Fibroblast of the aortic adventitia (primary cell): ENCODE data around the gene ERGIC1. TPM values are rescaled to one million over a fixed set of nuclear protein-coding genes. Genes with fewer than 3 reads are reported as not detected.

ENCODE experiments used
- DNase-seq: peaks from one replicate; pipeline ENCODE4 v3.0.0-alpha.2; 2010; ENCODE audit warnings: low read depth
- H3K4me3 ChIP-seq: 2 replicates; pipeline ENCODE4 v1.5.1; 2011; ENCODE audit warnings: low read depth, mild to moderate bottlenecking, control low read depth, low read length, moderate library complexity
- total RNA-seq: library from RNA; depleted of rRNA; stranded (reverse); fragments of >200 nt; gene quantifications from 2 replicates; pipeline ENCODE4 v1.2.3, GENCODE V29; 2012; ENCODE audit warnings: low replicate concordance
- TF ChIP-seq, protein P1 (sequence below): IDR thresholded peaks from 2 replicates; pipeline ENCODE4 v1.5.1; 2011; ENCODE audit warnings: mild to moderate bottlenecking, low read length, control low read depth, inconsistent platforms; ENCODE audit not compliant: insufficient read depth

Gene ERGIC1
- total RNA-seq, 1 donor, result 193 TPM

- H3K4me3 ChIP-seq, result no peak overlapping the region
- DNase-seq, result no peak
- TF ChIP-seq, protein P1, sequence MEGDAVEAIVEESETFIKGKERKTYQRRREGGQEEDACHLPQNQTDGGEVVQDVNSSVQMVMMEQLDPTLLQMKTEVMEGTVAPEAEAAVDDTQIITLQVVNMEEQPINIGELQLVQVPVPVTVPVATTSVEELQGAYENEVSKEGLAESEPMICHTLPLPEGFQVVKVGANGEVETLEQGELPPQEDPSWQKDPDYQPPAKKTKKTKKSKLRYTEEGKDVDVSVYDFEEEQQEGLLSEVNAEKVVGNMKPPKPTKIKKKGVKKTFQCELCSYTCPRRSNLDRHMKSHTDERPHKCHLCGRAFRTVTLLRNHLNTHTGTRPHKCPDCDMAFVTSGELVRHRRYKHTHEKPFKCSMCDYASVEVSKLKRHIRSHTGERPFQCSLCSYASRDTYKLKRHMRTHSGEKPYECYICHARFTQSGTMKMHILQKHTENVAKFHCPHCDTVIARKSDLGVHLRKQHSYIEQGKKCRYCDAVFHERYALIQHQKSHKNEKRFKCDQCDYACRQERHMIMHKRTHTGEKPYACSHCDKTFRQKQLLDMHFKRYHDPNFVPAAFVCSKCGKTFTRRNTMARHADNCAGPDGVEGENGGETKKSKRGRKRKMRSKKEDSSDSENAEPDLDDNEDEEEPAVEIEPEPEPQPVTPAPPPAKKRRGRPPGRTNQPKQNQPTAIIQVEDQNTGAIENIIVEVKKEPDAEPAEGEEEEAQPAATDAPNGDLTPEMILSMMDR, result no peak
Measured at GRCh38 chr5:172854971-172855370, 20.9 kb downstream of the ERGIC1 start.

DNA sequence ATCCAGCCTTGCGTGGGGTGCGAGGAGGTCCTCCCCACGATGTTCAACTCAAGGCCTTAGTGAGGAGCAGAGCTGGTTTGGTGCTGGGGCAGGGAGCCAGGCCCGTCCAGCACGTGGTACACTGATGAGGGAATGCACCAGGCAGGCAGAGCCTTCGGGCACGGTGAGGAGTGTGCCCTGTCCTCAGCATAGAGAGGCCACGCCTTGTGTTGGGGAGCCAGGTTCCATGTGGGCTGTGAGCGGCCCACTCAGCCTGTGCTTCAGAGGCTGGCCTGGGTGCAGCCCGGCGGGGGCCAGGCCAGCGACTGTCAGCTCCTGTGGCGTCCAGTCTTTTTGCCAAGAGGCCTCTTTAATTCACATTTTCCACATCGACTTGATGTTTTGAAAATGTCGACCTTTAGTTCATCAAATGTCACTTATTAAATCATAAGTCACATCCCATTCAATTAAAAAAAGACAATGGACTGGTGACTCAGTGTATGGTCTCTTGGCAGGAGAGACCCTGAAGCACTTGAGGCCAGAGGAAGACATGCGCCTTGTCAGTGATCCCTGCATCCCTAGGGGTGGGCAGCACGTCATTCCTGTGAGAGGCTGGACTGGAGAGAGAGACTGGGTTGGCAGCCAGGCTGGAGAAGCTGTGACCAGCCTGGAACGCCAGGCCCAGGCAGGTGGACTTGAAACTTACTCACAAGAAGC is 21.7 kb downstream of the ERGIC1 start:
- no peak overlapping the region for H3K4me3 ChIP-seq
- peak; percentile 72 for DNase-seq
- TF ChIP-seq, protein P1, result no peak

DNA sequence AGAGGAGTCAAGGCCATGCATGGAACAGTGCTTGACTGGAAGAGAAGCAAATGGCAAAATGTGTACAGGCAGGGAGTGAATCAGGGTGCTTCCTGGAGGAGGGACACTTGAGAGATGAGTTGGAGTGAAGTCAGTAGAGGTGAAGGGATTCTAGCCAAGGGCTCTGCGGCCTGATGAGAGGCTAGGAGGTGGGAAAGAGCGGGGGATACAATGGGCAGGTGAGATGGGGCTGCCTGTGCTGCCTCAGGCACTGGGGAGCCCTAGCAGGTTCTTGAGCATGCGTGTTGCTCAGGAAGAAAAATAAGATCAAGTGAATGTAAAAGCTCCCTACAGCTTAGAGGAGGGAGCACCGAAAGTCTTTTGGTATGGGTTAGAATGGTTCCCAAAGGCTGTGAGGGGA is 22.3 kb downstream of the ERGIC1 start:
- H3K4me3 ChIP-seq, result no peak overlapping the region
- DNase-seq, result no peak
- TF ChIP-seq, protein P1, result no peak

DNA sequence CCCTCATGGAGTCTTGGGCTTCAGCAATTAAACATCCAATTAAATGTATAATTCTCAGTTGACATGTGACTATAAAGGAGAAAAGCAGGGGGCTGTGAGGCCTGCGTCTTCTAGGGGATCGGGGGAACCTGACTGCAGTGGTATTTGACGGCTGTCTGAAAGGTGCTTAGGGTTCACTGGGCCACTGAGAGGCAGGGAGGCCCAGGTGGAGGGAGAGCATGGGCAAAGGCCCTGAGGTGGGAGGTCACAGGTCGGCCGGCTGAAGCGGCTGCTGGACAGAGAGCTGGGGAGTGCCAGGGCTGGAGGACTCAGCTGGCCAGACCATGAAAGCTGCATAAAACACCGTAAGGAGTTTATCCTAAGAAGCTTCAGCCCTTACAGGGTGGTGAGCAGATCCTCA is 23.9 kb downstream of the ERGIC1 start:
- TF ChIP-seq, protein P1, result no peak

DNA sequence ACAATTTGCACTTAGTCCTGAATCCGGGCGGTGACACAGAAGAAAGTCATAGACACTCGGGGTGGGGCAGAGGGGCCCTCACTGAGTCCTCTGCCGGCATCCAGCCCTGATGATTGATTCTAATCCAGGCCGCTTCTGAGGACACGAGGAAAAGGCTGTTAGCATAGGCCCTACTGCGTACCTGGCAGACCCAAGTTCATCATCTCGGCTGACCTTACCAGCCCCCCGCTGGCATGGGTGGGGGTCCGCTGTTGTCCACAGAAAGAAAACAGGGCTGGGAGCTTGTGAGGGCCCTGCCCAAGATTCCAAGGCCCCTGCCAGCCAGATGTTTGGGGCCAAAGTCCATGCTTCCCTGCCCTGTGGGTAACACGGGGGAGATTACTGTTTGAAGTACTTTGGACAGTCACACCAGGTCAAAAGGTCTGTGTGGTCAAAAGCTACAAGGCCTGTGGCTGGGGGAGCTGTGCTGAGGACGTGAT is 24.5 kb downstream of the ERGIC1 start:
- DNase-seq, result peak; percentile 28
- TF ChIP-seq, protein P1, result no peak
- H3K4me3 ChIP-seq, result no peak overlapping the region

More for the DNA sequence above, 23.9 kb downstream of the ERGIC1 start:
- H3K4me3 ChIP-seq, result no peak overlapping the region
- DNase-seq, result no peak

DNA sequence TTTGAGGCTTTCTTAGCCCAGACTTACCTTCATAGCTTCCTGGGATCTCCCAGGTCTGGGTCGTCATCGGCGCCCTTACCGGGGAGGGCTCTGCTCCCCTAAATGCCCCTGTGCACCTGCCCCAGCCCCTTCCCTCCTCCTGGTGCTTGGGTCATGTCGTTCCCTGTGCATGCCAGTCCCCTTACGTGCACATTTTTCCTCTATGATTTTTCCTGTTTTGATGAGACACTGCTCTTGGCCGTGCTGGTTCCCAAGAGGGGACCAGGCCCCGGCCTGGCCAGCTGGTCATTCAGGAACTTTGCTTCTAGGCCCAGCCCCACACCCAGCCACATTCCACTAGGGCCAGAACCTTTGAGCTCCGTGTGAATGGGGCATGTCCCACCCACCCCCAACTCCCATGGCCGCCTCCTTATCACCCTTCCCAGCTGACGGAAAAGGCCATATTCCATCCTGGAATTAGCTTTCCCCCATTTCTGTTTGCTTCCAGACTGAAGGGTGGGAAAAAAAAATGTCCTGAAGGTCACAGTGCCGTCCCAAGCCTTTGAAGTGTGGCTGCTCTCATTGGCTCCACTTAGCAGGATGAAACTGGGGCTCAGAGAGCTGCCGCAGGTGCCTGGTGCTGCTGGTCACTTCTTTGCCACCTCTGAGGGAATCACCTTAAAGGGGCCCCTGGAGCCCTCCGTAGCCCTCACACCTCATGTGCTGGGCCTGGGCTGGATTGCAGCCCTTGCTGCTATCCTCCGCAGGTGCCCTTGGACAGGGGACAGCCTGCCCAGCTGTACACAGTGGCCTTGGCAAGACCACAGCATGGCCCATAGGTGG is 25.1 kb downstream of the ERGIC1 start:
- TF ChIP-seq, protein P1, result no peak
- peak; percentile 86 for DNase-seq
- H3K4me3 ChIP-seq, result no peak overlapping the region
